ENCODE results near the gene PDPK1.
A peak's percentile ranks its signal among the peaks of the same experiment; 100 is the strongest.
"Not testable (repeated sequence)": the region's sequence is repeated elsewhere in the genome, so short reads cannot be mapped to it uniquely, and the experiment has no call there.

The PDPK1 gene

GRCh38 chr16:2526135-2526534 is 11.7 kb upstream of the PDPK1 start:
- DNase-seq = no peak

DNA sequence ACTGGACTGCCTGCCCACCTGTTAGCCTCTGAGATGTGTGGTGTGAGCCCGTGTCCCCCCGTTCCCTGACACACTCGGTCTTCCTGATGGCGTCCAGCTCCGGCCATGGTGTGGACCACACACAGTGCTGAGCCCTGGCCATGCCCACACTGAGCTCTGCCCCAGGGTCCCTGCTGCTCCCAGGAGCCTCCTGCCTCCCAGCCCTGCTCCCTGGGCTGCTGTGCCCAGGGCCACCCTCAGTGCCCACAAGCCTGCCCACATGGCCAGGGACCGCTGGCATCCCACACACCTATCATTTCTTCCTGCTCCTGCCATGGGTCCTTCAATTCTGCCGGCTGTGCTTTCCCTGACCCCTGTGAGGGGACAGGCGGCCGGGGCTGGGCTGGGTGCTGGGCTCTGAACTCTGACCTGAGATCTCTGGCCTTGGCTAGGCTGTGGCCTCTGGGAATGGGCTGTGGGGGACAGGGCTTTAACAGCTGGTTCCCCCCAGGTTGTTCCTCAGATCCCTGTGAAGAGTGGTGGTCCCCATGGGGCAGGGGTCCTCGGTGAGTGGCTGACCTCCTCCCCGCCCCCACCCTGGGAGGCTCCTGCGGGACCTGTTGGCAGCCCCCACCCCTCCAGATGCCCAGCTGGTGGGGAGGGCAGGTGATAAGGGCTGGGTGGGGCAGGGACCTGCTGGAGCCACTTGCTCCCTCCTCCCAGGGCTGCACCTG is 10.6 kb upstream of the PDPK1 start:
- no peak for DNase-seq

DNA sequence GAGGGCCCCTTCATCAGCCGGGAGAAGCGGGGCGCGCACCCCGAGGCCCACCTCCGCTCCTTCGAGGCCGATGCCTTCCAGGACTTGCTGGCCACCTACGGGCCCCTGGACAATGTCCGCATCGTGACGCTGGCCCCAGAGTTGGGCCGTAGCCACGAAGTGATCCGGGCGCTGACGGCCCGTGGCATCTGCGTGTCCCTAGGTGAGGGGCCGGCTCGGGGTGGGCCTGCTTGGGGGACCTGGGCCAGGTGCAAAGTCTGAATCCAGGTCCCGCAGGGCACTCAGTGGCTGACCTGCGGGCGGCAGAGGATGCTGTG is 10.1 kb upstream of the PDPK1 start:
- no peak for DNase-seq

- no peak for DNase-seq
Measured at GRCh38 chr16:2528161-2529060, 9.4 kb upstream of the PDPK1 start.

- no peak for DNase-seq
Measured at GRCh38 chr16:2529061-2529931, 8.5 kb upstream of the PDPK1 start.

- DNase-seq = no peak
Measured at GRCh38 chr16:2529961-2530628, 7.7 kb upstream of the PDPK1 start.

DNA sequence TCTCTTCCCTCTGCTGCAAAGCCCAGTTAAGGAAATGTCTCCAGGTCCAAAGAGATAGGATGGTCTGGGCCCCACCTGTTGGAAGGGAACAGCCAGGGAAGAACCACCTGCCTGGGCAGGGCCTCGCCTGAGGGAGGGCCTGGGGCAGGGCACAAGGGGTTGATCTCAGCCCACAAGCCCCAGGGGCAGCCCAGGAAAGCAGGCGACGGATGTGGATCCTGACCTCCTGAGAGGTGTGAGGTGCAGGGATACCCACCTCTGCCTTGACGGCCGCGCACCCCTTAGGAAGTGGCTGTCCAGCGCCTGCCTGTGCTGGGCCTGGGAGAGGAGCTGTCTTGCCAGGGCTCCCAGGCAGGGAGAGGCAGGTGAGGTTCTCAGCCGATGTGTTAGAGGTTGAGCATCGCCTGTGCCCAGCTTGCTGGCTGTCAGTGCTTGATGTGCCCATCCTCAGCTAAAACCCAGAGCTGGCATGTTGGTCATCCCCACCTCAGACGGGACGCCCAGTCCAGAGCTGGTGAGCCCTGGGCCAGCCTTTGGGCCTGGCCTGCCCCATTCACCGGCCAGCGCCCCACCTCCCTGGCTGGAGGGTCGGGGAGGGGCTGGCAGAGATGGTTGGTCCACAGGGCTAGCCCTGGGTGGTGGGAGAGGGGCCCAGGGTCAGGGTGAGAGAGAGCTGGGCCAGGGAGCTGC is 7.0 kb upstream of the PDPK1 start:
- DNase-seq = no peak

DNA sequence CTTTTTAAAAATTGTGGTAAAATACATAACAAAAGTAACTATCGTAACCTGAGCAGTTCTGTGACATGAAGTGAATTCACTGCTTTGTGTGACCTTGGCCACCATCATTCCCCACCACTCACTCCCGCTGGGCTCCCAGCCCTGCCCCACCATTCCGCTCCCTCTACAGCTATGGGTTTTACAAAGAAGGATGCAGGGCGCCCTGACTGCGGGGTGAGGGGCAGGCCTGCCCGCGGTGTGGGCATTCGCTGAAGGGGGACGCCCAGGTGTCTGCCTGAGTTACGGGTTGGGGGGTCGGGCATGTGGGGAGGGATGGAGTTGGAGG is 6.5 kb upstream of the PDPK1 start, which contains the start of gene CEMP1:
CEMP1 (minus strand) TSS at position 38 of the 325 bp plus-strand sequence. CDS start 335 bp downstream, outside the sequence.
- no peak for DNase-seq

DNA sequence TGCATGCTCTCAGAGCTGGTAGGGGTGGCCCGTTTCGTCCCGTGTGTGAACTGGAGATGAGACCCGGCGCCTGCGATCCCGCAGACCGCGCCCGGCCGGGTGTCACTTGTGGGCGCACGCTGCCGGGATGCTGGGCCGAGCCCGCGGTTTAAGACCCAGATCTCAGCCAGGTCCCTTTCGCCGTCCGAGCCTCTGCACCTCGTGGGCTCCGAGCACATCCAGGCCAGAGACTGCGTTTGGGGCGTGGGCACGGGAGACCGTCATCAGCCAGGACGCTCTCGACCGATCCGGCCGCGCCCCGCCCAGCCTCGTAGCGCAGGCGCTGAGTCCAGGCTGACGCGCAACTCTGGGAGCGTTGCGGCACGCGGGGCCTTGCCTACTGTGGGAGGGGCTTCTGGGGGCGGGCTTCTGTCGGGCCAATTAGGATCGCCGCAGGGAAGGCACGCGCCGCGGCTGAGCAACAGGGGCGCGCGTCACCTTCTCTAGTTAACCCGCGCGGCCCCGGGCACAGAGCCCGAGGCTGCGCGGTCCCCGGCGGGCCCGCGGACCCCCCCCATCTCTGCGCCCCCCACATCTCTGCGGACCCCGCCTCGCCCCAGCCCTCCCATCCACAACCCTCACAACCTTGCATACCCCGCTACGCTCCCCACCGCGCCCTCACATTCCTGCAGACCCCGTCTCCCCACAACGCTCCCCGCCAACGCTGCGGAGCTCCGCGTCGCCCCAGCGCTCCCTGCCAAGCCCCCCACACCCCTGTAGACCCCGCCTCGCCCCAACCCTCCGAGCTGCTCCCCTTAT is 5.9 kb upstream of the PDPK1 start:
- peak; percentile 99 for DNase-seq

DNA sequence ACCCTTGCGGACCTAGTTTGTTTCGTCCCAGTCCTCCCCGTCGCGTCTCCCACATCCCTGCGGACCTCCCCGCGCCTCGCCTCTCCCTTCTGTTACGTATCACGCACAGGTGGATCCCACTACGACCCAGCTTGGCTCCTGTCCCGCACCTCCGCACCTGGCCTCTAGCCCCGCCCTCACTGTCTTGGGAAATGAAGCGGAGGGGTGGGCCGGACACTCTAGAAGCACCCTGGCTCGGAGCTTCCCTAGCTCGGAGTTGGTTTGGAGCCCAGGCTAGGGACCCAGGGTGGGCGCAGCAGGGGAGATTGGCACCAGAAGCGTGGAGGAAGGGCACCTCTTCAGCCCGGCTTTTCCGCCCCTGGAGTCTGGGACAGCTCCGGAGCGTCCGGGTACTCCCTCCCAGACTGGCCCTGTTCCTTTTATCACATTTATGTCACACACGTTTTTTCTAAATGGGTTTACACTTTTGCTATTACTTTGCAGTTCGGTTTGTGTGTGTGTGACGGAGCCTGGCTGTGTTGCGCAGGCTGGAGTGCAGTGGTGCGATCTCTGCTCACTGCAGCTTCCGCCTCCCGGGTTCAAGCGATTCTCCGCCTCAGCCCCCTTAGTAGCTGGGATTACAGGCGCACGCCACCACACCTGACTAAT is 5.2 kb upstream of the PDPK1 start:
- peak; percentile 76 for DNase-seq

DNA sequence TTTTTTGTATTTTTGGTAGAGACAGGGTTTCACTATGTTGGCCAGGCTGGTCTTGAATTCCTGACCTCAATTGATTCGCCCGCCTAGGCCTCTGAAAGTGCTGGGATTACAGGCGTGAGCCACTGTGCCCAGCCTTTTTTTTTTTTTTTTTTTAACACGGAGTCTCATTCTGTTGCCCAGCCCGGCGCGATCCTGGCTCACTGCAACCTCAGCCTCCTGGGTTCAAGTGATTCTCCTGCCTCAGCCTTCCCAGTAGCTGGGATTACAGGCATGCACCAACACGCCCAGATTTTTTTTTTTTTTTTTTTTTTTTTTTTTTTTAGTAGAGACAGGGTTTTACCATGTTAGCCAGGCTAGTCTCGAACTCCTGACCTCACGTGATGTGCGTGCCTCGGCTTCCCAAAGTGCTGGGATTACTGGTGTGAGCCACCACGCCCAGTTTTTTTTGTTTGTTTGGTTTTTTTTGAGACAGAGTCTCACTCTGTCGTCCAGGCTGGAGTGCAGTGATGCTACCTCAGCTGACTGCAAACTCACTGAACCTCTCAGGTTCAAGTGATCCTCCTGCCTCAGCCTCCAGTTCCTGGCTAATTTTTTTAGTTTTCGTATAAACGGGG is 4.6 kb upstream of the PDPK1 start:
- DNase-seq = not testable (repeated sequence)

- DNase-seq = no peak
Measured at GRCh38 chr16:2533912-2534311, 3.9 kb upstream of the PDPK1 start.

DNA sequence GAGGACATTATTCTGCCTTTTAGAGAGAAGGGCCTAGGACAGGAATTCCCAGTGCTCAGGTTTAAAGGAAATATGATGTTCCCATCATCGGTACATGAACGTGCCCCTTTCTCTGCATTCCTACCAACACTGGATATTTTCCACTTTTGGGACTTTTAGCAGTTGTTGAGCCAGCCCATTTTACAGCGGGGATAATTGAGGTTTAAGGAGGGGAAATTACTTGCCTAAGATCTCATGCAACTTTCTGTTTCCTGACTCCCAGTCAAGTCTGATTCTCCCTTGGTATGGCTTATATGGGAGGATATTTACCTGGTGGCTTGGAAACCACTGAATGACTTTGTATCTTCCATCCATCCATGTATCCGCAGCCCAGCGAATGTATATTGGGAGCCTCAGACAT is 3.5 kb upstream of the PDPK1 start:
- DNase-seq = not testable (repeated sequence)

DNA sequence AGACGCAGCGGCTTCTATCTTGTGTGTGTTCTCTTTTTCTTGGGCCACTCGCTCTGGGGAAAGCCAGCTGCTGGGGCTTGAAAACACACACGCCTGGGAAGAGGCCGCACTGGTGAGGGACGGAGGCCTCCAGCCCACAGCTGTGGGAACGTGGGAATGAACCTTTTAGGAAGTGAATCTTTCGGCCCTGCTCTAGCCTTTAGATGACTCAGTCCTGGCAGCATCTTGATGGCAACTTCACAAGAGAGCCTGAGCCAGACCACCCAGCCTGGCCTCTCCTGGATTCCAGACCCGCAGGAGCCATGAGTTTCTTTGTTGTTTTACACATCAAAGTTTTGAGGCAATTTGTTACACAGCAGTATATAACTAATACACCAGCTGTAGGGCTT is 2.2 kb upstream of the PDPK1 start:
- peak; percentile 96 for DNase-seq

DNA sequence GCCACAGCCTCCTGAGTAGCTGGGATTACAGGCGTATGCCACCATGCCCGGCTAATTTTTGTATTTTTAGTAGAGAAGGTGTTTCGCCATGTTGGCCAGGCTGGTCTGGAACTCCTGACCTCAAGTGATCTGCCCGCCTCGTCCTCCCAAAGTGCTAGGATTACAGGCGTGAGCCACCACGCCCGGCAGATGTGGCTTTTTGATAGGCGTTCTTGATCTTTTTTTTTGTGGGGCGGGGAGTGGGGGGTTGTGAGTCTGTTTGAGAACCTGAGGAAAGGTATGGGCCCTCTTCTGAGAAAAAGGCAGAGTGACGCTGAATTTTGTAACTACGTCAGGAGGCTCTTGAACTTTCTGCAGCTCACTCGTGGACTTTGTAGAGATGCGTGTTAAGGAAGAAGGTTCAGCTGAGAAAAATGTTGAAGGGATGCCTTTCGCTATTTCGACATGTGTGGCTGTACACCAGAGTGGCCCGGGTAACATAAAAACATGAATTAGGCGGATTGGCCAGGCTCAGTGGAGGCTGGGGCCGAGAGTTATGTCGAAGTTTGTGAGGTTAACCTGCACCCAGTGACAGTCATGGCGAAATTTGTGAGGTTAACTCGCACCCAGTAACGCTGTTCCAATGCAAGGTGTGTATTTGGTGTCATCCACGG is 1.5 kb downstream of the PDPK1 start:
- not testable (repeated sequence) for DNase-seq

DNA sequence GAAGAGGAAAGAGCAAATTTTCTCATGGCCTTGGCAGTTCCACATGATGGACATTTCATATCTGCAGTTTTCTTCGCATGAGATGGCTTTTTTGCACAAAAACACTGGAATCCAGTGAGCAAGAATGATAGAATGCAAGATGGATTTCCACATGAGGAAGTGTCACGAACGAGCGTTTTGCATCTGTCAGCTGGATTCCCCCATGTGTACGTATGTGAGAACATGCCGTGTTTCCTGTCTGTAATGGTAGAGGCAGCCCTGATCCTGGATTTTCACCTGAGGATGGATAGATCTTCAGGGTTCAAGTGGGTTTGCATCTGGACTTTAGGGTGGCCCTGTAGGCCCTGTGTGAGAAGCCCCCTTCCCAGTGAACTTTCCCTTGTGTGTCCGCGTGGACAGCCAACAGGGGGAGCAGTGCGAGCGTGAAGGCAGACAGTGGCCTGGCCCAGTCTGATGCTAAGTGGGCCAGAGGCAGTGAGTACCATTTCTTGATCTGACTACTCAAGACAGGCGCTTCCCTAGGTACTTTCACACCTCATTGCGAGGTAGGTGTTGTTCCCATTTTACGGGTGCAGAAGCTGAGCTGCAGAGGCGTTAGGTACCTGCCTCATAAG is 2.1 kb downstream of the PDPK1 start:
- not testable (repeated sequence) for DNase-seq

- not testable (repeated sequence) for DNase-seq
Measured at GRCh38 chr16:2540912-2541311, 3.1 kb downstream of the PDPK1 start.

DNA sequence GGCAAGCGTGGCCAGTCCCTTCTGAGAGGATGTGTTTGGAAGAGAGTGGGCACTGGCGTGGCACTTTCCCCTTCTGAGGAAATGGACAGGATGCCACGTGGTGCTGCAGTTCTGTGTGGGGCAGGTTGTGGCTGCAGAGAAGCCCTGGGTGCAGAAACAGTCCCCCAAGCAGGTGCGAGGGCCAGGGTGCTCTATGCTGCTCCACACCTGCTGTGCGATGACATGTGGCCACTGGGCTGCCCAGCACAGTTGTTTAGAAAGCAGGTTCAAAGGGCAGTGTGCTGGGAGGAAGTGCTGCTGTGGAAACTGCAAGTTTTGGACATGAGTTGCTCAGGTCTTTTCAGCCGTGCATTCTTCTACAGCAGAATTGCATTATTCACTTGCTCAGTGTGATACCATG is 3.6 kb downstream of the PDPK1 start:
- DNase-seq = not testable (repeated sequence)

GRCh38 chr16:2543771-2544170 is 6.0 kb downstream of the PDPK1 start:
- not testable (repeated sequence) for DNase-seq
